Keratinocyte (primary cell): ENCODE measurements around the gene RNU7-1. TPM values are rescaled to one million over a fixed set of nuclear protein-coding genes. Genes with fewer than 3 reads are reported as not detected.

Source experiments
- DNase-seq: peaks from one replicate; pipeline ENCODE4 v3.0.0-alpha.2; 2011; ENCODE audit warnings: low read depth, missing footprints, low spot score
- FAIRE-seq: peaks from 2 replicates; lab custom pipeline; 2011; peaks lifted over from hg19 to GRCh38; lab: Jason Lieb, UNC
- H2AFZ ChIP-seq: 2 replicates; pipeline ENCODE4 v1.6.0; 2012; ENCODE audit warnings: low read length, control low read depth, inconsistent platforms; ENCODE audit not compliant: control insufficient read depth
- H3K27ac ChIP-seq: 2 replicates; pipeline ENCODE4 v1.5.1; 2011; ENCODE audit warnings: low read length; ENCODE audit not compliant: control insufficient read depth, insufficient read depth
- H3K27me3 ChIP-seq: 3 replicates; pipeline ENCODE4 v1.6.0; 2011; ENCODE audit warnings: low read length; ENCODE audit not compliant: control insufficient read depth, insufficient read depth; ENCODE audit errors: extremely low read depth
- H3K36me3 ChIP-seq, 2 experiments: 2 replicates in 1 of 2; 3 replicates in 1 of 2; pipeline ENCODE4 v1.5.1; 2011; ENCODE audit warnings: low read length in 2 of 2, mild to moderate bottlenecking in 1 of 2; ENCODE audit not compliant: control insufficient read depth in 2 of 2, insufficient read depth in 2 of 2; ENCODE audit errors: extremely low read depth in 1 of 2
- H3K4me1 ChIP-seq: 3 replicates; pipeline ENCODE4 v1.5.1; 2011; ENCODE audit warnings: low read length; ENCODE audit not compliant: control insufficient read depth, insufficient read depth; ENCODE audit errors: extremely low read depth
- H3K4me2 ChIP-seq: 3 replicates; pipeline ENCODE4 v1.6.0; 2011; ENCODE audit warnings: low read depth, low read length; ENCODE audit not compliant: control insufficient read depth, insufficient read depth; ENCODE audit errors: extremely low read depth
- H3K4me3 ChIP-seq, 3 experiments: fragments of 200-600 bp in 1 of 3; sonication (generic) in 1 of 3; 2 replicates in 2 of 3; 3 replicates in 1 of 3; pipeline ENCODE4 v1.5.1; 2011 to 2016; ENCODE audit warnings: low read length in 3 of 3, mild to moderate bottlenecking in 3 of 3, control low read depth in 2 of 3, inconsistent platforms in 1 of 3, low read depth in 1 of 3, mixed read lengths in 1 of 3, mixed run types in 1 of 3, moderate library complexity in 1 of 3; ENCODE audit not compliant: control insufficient read depth in 2 of 3, insufficient read depth in 2 of 3; ENCODE audit errors: extremely low read depth in 1 of 3
- H3K79me2 ChIP-seq: 2 replicates; pipeline ENCODE4 v1.6.0; 2012; ENCODE audit warnings: low read length; ENCODE audit not compliant: control insufficient read depth, insufficient read depth
- H3K9ac ChIP-seq: 3 replicates; pipeline ENCODE4 v1.6.0; 2011; ENCODE audit warnings: low read length; ENCODE audit not compliant: control insufficient read depth, insufficient read depth; ENCODE audit errors: extremely low read depth
- H3K9me1 ChIP-seq: 3 replicates; pipeline ENCODE4 v1.6.0; 2011; ENCODE audit warnings: low read length; ENCODE audit not compliant: control insufficient read depth, insufficient read depth; ENCODE audit errors: extremely low read depth
- H3K9me3 ChIP-seq: 2 replicates; pipeline ENCODE4 v1.5.1; 2012; ENCODE audit warnings: low read depth, low read length; ENCODE audit not compliant: control insufficient read depth
- H4K20me1 ChIP-seq: 3 replicates; pipeline ENCODE4 v1.6.0; 2011; ENCODE audit warnings: low read length; ENCODE audit not compliant: control insufficient read depth, insufficient read depth; ENCODE audit errors: extremely low read depth
- EZH2 ChIP-seq: IDR thresholded peaks from one replicate; pipeline ENCODE4 v1.6.1; 2012; ENCODE audit warnings: inconsistent platforms, mild to moderate bottlenecking, low read length, moderate library complexity
- dilution Hi-C: fragments of 300-500 bp; cut with MboI; formaldehyde crosslinking; loops from one replicate; pipeline ENCODE4 v1.7.0; 2020; ENCODE audit warnings: low sequenced_read_pairs; ENCODE audit not compliant: extremely low pct_ligation_motif_present
- polyA plus RNA-seq, 5 experiments: library from polyadenylated mRNA; depleted of rRNA in 3 of 5; stranded (reverse) in 3 of 5; stranded (forward) in 1 of 5; unstranded in 1 of 5; fragments of >200 nt; gene quantifications; 1 replicate in 1 of 5; 2 replicates in 3 of 5; 3 replicates in 1 of 5; pipeline versions ENCODE4 v1.2.1 to v1.2.3, GENCODE V29; 2011 to 2012; ENCODE audit warnings: missing spikeins in 2 of 5, low read depth in 1 of 5, low replicate concordance in 1 of 5
- TF ChIP-seq, protein P1 (sequence below), 3 experiments: IDR thresholded peaks in 1 of 3; conservative IDR thresholded peaks in 1 of 3; optimal IDR thresholded peaks in 1 of 3; 2 replicates in 2 of 3; 3 replicates in 1 of 3; pipeline versions ENCODE3 to v1.5.1; 2011; ENCODE audit warnings: low read length in 3 of 3, mild to moderate bottlenecking in 3 of 3, moderate library complexity in 2 of 3, control low read depth in 1 of 3, inconsistent platforms in 1 of 3; ENCODE audit not compliant: insufficient read depth in 2 of 3; ENCODE audit errors: extremely low read depth in 1 of 3

The RNU7-1 gene
- polyA plus RNA-seq, 1 donor (not counting 4 experiments of a cell fraction or from before 2014, with no cell fraction given), result not detected

GRCh38 chr12:6951551-6952120 is 8.0 kb downstream of the RNU7-1 start:
- Histone ChIP-seq H3K4me3 (no peak overlapping the region), H2AFZ (no peak overlapping the region), H3K9ac (no peak overlapping the region), H3K4me1 (peaks cover 6% of the 10 kb centered on the region), H3K9me3 (no peaks in the 10 kb centered on the region), H3K9me1 (no peaks in the 10 kb centered on the region), H3K27me3 (no peaks in the 10 kb centered on the region), H3K79me2 (peaks cover 3% of the 10 kb centered on the region), H4K20me1 (no peaks in the 10 kb centered on the region), H3K36me3 (no peaks in the 10 kb centered on the region), H3K4me2 (no peak overlapping the region), H3K27ac (no peak overlapping the region)
- dilution Hi-C loops, result no loop called here
- no peak for FAIRE-seq
- no peak for TF ChIP-seq EZH2
- TF ChIP-seq, protein P1, sequence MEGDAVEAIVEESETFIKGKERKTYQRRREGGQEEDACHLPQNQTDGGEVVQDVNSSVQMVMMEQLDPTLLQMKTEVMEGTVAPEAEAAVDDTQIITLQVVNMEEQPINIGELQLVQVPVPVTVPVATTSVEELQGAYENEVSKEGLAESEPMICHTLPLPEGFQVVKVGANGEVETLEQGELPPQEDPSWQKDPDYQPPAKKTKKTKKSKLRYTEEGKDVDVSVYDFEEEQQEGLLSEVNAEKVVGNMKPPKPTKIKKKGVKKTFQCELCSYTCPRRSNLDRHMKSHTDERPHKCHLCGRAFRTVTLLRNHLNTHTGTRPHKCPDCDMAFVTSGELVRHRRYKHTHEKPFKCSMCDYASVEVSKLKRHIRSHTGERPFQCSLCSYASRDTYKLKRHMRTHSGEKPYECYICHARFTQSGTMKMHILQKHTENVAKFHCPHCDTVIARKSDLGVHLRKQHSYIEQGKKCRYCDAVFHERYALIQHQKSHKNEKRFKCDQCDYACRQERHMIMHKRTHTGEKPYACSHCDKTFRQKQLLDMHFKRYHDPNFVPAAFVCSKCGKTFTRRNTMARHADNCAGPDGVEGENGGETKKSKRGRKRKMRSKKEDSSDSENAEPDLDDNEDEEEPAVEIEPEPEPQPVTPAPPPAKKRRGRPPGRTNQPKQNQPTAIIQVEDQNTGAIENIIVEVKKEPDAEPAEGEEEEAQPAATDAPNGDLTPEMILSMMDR (optimal IDR thresholded peaks at IDR 0.05 in 1 of 3, IDR thresholded peaks at IDR 0.05 in 1 of 3, conservative IDR thresholded peaks at IDR 0.05 in 1 of 3; ENCODE audit: extremely low read depth in 1 of 3, insufficient read depth in 2 of 3, low read length in 3 of 3), result no peak
- DNase-seq, result no peak

DNA sequence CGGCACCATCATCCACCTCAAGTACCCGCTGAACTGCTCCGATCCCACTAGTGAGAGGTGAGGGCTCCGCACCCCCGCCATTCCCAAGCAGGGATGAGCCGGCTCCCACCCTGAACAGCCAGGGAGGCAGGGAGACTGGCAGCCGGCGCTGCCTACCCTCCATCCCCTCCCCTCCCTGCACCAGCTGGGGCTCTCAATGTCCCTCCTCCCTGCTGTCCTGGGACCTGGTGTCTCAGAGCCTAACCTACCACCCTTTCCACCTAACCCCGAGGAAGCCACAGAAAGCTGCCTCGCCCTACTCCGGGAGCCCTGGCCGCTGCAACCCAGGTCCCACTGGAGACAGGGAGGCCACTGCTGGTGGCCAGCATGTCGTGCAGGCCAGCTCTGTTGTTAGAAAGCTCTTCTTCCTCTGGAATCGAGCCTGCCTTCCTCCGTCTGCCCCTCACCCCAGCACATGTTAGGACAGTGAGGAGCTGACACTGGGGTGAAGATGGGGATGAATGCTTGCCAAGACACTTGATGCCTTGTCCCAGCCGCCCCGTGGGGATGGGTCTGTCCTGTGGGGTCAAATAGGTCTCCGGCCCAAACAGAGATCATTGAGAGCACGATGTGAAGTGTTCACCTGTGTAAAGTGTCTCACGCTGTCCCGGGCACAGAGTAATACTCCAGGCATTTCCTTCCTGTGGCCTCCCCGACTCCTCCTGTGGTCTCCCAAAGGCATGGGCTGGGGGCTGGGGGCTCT is 8.7 kb downstream of the RNU7-1 start:
- Histone ChIP-seq H3K27me3 (no peaks in the 10 kb centered on the region), H2AFZ (no peak overlapping the region), H3K4me1 (no peaks in the 10 kb centered on the region), H3K79me2 (no peaks in the 10 kb centered on the region), H3K9ac (no peak overlapping the region), H3K9me3 (no peaks in the 10 kb centered on the region), H3K4me3 (no peak overlapping the region), H3K36me3 (no peaks in the 10 kb centered on the region), H3K4me2 (no peak overlapping the region), H3K9me1 (no peaks in the 10 kb centered on the region), H3K27ac (no peak overlapping the region), H4K20me1 (no peaks in the 10 kb centered on the region)
- TF ChIP-seq EZH2, result no peak
- TF ChIP-seq, protein P1 (optimal IDR thresholded peaks at IDR 0.05 in 1 of 3, IDR thresholded peaks at IDR 0.05 in 1 of 3, conservative IDR thresholded peaks at IDR 0.05 in 1 of 3; ENCODE audit: extremely low read depth in 1 of 3, insufficient read depth in 2 of 3, low read length in 3 of 3), result no peak
- FAIRE-seq (no peak), DNase-seq (no peak)
- dilution Hi-C loops, result no loop called here
